NCI-H510A (cell line): ENCODE measurements around the gene ST7.
"Not testable (repeated sequence)": the region's sequence is repeated elsewhere in the genome, so short reads cannot be mapped to it uniquely, and the experiment has no call there.

Source experiments
- DNase-seq: peaks from one replicate; lab custom pipeline; 2025; lab: John Stamatoyannopoulos, UW

The ST7 gene

GRCh38 chr7:116953372-116953905 is at the start of gene ST7:
TSS of gene ST7 (plus strand) at chr7:116953501. CDS start at chr7:116953541, 40 bp downstream.
- peak; percentile 48 for DNase-seq

- DNase-seq: no peak
These were observed 46.9 kb upstream of the ST7 start for GRCh38 chr7:116906391-116906790.

DNA sequence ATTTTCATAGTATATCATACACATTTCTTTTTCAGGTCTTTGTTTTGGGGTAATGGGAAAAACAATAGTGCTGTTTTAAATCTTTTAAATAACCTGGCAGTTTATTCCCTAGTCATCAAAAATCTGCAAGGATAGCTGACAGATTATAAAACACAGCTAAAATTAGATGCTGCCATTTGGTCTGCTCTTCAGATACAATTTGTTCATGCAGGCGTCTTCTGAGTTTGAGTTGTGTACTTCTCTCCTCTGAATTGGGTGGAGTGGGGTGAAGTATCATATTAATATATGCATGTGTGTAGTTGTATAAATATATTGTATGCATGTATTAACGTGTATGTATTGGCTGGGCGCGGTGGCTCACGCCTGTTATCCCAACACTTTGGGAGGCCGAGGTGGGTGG is 42.9 kb upstream of the ST7 start:
- DNase-seq: no peak

DNA sequence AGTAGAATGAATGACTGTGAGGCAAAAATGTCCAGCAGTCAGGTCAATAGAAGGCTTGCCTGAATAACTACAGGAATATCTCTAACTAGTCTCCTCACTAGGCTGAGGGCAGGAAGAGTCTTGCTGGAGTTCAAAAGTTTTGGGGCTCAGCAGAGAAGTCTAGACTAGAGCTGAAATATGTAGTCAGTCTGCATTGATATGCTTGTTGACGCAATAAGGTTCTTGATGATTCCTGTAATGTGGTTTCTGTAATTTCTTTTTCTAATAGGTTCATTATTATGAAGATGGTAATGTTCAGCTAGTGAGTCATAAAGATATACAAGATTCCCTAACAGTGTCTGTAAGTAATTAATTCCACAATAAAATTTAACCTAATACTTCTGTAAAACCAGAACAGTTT is 41.5 kb upstream of the ST7 start:
- no peak for DNase-seq

DNA sequence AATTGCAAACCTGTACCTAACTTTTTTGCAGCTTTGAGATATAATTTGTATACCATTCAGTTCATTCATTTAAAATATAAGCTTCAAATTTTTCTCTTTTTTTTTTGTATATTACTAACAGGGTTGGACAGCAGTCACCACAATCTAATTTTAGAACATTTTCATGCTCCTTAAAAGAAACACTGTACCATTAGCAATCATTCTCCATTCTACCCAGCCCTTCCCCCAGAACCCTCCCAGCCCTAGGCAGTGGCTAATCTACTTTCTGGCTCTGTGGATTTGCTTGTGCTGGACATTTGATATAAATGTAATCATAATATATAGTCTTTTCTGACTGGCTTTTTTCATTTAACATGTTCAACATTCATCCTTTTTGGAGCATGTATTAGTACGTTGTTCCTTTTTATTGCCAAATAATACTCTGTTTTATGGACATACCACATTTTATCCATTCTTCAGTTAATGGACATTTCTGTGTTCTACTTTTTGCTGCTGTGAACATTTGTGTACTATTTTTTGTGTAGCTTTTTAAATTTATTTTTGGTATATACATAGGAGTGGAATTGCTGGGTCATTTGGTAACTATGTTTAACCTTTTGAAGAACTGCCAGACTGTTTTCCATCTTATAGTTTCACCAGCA is 40.9 kb upstream of the ST7 start:
- DNase-seq: no peak

DNA sequence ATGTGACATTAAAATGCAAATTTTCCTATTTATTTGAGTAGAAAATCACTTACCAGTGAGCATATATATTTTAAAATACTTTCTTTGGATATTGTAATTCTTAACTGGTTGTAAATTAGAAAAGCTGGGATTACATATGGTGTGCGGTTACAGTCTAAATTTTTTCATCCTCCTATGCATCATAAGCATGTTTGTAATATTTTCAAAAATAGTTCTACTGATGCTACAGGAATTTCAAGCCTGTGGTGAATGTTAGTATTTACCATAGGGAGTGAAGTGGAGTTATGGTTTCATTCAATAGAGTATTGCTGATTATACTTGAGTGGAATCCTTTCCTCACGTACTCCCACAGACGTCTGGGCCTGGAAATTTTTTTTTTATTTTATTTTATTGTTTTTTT is 34.6 kb upstream of the ST7 start:
- DNase-seq: no peak

DNA sequence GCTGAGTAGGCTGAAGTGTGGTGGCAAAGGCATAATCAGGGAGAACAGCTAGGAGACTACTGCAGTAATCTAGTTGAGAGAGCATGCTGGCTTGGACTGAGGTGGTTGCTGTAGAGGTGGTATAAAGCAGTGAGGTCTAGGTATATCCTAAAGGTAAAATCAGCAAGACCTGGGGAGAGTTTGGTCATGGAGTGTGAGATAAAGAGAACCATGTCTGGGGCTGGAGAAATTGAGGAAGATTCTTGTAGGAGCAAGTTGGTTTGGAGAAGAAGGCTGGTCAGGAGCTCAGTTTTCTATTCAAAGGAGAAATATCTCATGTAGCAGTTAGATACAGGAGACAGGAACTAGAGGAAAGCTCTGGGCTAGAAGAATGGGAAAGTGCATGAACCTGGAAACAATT is 32.9 kb upstream of the ST7 start:
- no peak for DNase-seq

DNA sequence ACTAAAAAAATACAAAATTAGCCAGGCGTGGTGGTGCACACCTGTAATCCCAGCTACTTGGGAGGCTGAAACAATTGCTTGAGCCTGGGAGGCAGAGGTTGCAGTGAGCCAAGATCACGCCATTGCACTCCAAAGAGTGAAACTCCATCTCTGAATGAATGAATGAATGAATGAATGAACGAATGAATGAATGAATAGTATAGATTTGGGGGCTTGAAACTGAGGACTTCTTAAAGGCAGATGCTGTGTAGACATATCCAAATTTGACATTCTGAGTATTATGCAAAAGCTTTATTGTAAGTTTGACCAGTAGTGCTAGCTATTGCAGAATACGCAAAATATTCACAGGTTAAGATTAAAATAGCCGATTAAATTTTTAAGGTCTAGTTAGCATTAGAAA is 30.8 kb upstream of the ST7 start:
- DNase-seq: no peak

GRCh38 chr7:116924741-116925140 is 28.6 kb upstream of the ST7 start:
- no peak for DNase-seq

- no peak for DNase-seq
These were observed 24.3 kb upstream of the ST7 start for GRCh38 chr7:116929021-116929420.

DNA sequence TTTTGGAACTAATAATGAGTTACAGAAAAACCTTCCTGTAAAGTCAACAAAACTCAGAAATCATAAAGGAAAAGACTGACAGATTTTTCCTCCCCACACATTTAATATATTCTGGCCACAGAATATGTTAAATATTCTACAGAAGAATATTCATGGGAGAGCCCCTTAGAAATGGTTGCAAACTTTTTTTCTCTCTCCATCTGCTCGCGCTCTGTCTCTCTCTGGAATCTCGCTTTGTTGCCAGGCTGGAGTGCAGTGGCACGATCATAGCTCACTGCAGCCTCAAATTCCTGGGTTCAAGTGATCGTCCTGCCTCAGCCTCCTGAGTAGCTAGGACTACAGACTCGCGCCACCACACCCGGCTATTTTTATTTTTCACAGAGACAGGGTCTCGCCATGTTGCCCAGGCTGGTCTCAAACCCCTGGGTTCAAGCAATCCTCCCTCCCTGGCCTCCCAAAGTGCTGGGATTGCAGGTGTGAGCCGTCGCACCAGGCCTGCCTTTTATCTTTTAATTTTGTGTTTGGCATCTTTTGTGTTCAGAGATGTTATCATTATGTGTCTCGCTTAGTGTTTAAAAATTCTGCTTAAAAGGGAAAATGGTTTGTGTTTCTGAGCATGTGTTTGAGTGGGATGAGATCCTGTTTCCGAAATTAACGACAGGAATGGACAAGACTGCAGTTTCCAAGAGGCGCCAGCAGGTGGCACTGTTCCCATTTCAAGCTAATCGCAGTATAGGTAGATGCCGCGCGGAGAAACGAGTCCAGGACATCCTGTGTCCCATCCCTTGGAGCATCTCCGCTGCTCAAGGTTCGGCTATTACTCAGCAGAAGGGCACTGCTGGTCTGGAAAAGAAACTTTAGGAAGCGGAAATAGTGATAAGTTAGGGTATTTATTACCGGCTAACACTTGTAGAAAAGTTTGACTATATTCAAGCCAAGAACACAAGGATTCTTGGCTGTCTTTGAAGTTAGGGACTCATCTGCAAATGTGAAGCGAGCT is 23.1 kb upstream of the ST7 start:
- DNase-seq: peak; percentile 11

GRCh38 chr7:116932566-116932965 is 20.7 kb upstream of the ST7 start:
- DNase-seq: no peak

DNA sequence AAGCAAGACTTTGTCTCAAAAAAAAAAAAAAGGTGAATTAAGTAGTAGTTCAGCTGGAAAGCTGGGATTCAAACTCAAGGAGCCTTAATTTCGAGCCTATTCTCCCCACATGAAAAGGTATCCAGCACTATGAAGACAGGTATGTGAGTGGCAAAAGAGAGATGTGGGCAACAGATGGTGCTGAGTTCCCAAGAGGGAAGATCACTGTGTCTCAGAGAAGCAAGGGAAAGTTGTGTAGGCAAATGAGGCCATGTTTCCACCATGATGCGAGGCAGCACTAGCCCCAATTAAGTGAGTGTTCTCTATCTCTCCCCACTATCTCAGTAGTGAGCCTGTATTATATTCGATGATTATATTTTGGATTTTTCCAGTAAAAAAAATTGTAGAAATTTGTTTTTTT is 19.8 kb upstream of the ST7 start:
- DNase-seq: no peak

GRCh38 chr7:116934580-116934979 is 18.7 kb upstream of the ST7 start:
- DNase-seq: no peak

- not testable (repeated sequence) for DNase-seq
These were observed 16.5 kb upstream of the ST7 start for GRCh38 chr7:116936844-116937243.

DNA sequence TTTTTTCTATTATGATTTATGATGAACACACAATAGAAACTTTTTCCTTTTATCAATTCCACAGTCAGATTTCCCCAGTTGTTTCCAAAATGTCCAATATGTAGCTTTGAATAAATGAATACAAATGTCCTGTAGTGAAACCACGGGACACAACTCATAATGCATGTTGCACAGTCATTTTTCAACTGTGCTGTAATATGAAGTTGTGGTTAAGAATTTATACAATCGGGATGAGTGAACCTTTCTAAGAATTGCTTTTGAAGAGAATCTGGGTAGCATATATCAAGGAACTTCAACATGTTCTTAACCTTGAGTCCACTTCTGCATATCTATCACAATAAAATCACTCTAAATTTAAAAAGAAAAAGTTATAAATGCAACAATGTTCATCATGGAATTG is 14.6 kb upstream of the ST7 start:
- no peak for DNase-seq

GRCh38 chr7:116940689-116941370 is 12.5 kb upstream of the ST7 start:
- no peak for DNase-seq

DNA sequence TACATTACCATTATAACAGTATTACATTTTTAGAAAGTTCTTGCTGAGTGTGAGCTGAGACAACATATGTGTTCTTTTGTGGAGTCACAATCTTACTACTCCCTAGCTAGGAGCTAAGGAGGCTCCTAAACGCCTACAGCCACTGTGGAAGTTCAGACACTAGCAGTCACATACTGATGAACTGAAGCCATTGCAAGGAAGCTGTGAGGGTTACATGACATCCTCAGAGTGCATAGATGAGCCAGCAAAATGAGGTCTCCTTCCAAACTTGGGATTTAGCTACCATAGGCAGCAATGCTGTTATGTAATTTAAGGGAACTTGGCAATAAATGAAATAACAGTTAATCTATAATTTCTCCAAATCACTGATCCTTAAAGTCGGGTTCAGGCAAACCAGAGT is 10.8 kb upstream of the ST7 start:
- DNase-seq: no peak

DNA sequence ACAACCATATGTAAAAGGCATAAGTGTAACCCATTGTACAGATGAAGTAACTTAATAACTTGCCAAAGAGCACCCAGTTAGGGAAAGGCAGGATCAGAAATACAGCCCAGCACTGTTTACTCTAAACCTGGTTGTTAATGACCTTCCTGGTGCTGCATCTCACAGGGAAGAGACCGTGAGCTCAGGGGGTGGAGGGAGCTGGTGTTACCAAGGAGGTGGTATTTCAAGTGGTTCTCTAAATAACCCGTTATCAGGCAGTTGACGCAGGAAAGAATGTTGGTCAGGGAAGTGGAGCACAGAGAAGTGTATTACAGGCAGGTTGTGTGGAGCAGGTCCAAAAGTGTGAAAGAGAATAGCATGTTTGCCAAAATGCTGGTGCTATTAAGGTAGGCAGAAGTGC is 4.4 kb upstream of the ST7 start:
- peak; percentile 7 for DNase-seq

- no peak for DNase-seq
These were observed 3.1 kb upstream of the ST7 start for GRCh38 chr7:116949941-116950801.

DNA sequence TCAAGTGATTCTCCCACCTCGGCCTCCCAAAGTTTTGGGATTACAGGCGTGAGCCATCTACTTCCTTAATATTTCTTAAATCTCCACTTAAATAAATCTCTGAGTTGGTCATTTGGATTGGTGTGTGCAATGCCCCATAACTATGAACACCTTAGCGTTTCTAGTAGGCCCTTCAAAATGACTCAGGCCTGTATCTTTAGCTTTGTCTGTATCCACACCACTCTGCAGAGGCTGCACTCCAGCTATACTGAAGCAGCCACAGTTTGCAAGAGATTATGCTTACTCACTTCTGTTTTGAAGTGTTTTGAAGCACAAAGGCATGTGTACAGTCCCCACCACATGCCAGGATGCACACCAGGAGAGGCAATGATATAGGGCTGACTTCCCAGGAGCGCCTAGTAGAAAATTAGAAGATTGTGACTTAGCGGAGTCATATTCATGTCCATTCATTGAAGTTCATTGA is 2.4 kb upstream of the ST7 start:
- no peak for DNase-seq
